GM13977 (cell line): Measurements from ENCODE around the gene FOXP4.

Experiments
- DNase-seq: peaks from one replicate; pipeline ENCODE4 v3.0.0; 2012; ENCODE audit warnings: low spot score
- CTCF ChIP-seq: IDR thresholded peaks from 2 replicates; pipeline ENCODE4 v1.5.1; 2012; ENCODE audit warnings: mild to moderate bottlenecking, control low read depth; ENCODE audit not compliant: insufficient read depth; ENCODE audit errors: extremely low read depth, missing control alignments
- in situ Hi-C: fragments of 300-500 bp; cut with MboI; formaldehyde crosslinking; loops from one replicate; pipeline ENCODE4 v1.12.0; 2022; ENCODE audit warnings: low sequenced_read_pairs, low pct_unique_long_range_greater_than_20kb, mixed read lengths, inconsistent platforms; ENCODE audit not compliant: unreplicated experiment

The FOXP4 gene

GRCh38 chr6:41559655-41560427 lies 13.7 kb downstream of the FOXP4 start:
- no peak for DNase-seq
- no peak for TF ChIP-seq CTCF
- in situ Hi-C loops = no loop called here

- peak; percentile 93 for DNase-seq
- TF ChIP-seq CTCF = peak; percentile 10
- in situ Hi-C loops = no loop called here
Measured at GRCh38 chr6:41560431-41561192, 14.4 kb downstream of the FOXP4 start.

- TF ChIP-seq CTCF = no peak
- DNase-seq = no peak
- in situ Hi-C loops = no loop called here
Measured at GRCh38 chr6:41561416-41561815, 15.2 kb downstream of the FOXP4 start.

GRCh38 chr6:41561931-41562911 lies 16.0 kb downstream of the FOXP4 start:
- no peak for TF ChIP-seq CTCF
- in situ Hi-C loops = no loop called here
- no peak for DNase-seq

GRCh38 chr6:41563060-41563776 lies 17.0 kb downstream of the FOXP4 start:
- no peak for TF ChIP-seq CTCF
- no peak for DNase-seq
- in situ Hi-C loops = no loop called here
